Left forelimb (tissue), 1 donor: Measurements from ENCODE around the gene ABCA4.

Experiments used
- DNase-seq: peaks from one replicate; pipeline ENCODE4 v3.0.0-alpha.2; 2018; ENCODE audit warnings: low spot score

ABCA4 gene

GRCh38 chr1:94027721-94028515 lies 93.0 kb downstream of the ABCA4 start:
- DNase-seq: no peak

GRCh38 chr1:94026619-94027380 lies 94.1 kb downstream of the ABCA4 start:
- DNase-seq: no peak

- DNase-seq: no peak
Measured at GRCh38 chr1:94025383-94026340, 95.3 kb downstream of the ABCA4 start.

GRCh38 chr1:94024104-94024792 lies 96.7 kb downstream of the ABCA4 start:
- DNase-seq: no peak

- DNase-seq: no peak
Measured at GRCh38 chr1:94022471-94023189, 98.3 kb downstream of the ABCA4 start.

GRCh38 chr1:94020764-94021579 lies 100.0 kb downstream of the ABCA4 start:
- no peak for DNase-seq

GRCh38 chr1:94019327-94019726 lies 101.6 kb downstream of the ABCA4 start:
- no peak for DNase-seq

GRCh38 chr1:94017155-94017829 lies 103.7 kb downstream of the ABCA4 start:
- DNase-seq: no peak

GRCh38 chr1:94015489-94015817 lies 105.5 kb downstream of the ABCA4 start:
- no peak for DNase-seq

- DNase-seq: no peak
Measured at GRCh38 chr1:94014635-94015488, 106.1 kb downstream of the ABCA4 start.

GRCh38 chr1:94014087-94014486 lies 106.9 kb downstream of the ABCA4 start:
- DNase-seq: no peak

GRCh38 chr1:94013367-94013878 lies 107.5 kb downstream of the ABCA4 start:
- no peak for DNase-seq

- no peak for DNase-seq
Measured at GRCh38 chr1:94012708-94013366, 108.1 kb downstream of the ABCA4 start.

GRCh38 chr1:94011709-94012595 lies 109.0 kb downstream of the ABCA4 start:
- DNase-seq: no peak

- no peak for DNase-seq
Measured at GRCh38 chr1:94011129-94011528, 109.8 kb downstream of the ABCA4 start.

- no peak for DNase-seq
Measured at GRCh38 chr1:94009304-94009703, 111.6 kb downstream of the ABCA4 start.

- DNase-seq: no peak
Measured at GRCh38 chr1:94006604-94007003, 114.3 kb downstream of the ABCA4 start.
